Neural cell (in vitro differentiated cells): ENCODE data around the gene CLCN1. TPM values are rescaled to one million over a fixed set of nuclear protein-coding genes. Genes with fewer than 3 reads are reported as not detected.

Experiments used
- H2AFZ ChIP-seq: fragments of 200-600, 300-800 bp; sonication (generic), shearing (Covaris generic); 2 replicates; pipeline ENCODE4 v1.6.0; 2014; ENCODE audit warnings: low read depth, mild to moderate bottlenecking, antibody characterized with exemption, low read length, moderate library complexity
- H3F3A ChIP-seq: fragments of 200-600 bp; shearing (Covaris generic); 2 replicates; pipeline ENCODE4 v1.6.1; 2016; ENCODE audit warnings: mild to moderate bottlenecking, moderate library complexity, mixed read lengths, antibody characterized with exemption, low read length; ENCODE audit not compliant: insufficient read depth, poor library complexity, severe bottlenecking
- H3K27ac ChIP-seq: fragments of 200-600, 300-800 bp; sonication (generic), shearing (Covaris generic); 2 replicates; pipeline ENCODE4 v1.5.1; 2014; ENCODE audit warnings: mild to moderate bottlenecking, low read length, moderate library complexity
- H3K27me3 ChIP-seq: fragments of 300-800, 200-600 bp; sonication (generic), shearing (Covaris generic); 2 replicates; pipeline ENCODE4 v1.6.0; 2014; ENCODE audit warnings: mild to moderate bottlenecking, low read depth, low read length, moderate library complexity; ENCODE audit not compliant: insufficient read depth
- H3K36me3 ChIP-seq: fragments of 300-800, 200-600 bp; sonication (generic), shearing (Covaris generic); 2 replicates; pipeline ENCODE4 v1.5.1; 2014; ENCODE audit warnings: mild to moderate bottlenecking, antibody characterized with exemption, low read length, moderate library complexity; ENCODE audit not compliant: insufficient read depth
- H3K4me2 ChIP-seq: fragments of 300-800, 200-600 bp; sonication (generic), shearing (Covaris generic); 2 replicates; pipeline ENCODE4 v1.6.0; 2014; ENCODE audit warnings: mild to moderate bottlenecking, low read length
- H3K4me3 ChIP-seq: fragments of 300-800, 200-600 bp; sonication (generic), shearing (Covaris generic); 2 replicates; pipeline ENCODE4 v1.5.1; 2014; ENCODE audit warnings: mild to moderate bottlenecking, low read length, moderate library complexity
- H3K79me2 ChIP-seq: fragments of 200-600 bp; shearing (Covaris generic); replicated peaks from 2 replicates; pipeline ENCODE4 v1.6.0; 2014; ENCODE audit warnings: mild to moderate bottlenecking, low read length, moderate library complexity; ENCODE audit not compliant: insufficient read depth
- H3K9ac ChIP-seq: fragments of 300-800, 200-600 bp; sonication (generic), shearing (Covaris generic); 2 replicates; pipeline ENCODE4 v1.6.1; 2016; ENCODE audit warnings: mild to moderate bottlenecking, low read length, mixed read lengths
- H3K9me2 ChIP-seq: fragments of 200-600 bp; shearing (Covaris generic); 2 replicates; pipeline ENCODE4 v1.6.1; 2016; ENCODE audit warnings: mild to moderate bottlenecking, low read length, mixed read lengths; ENCODE audit not compliant: insufficient read depth
- H3K9me3 ChIP-seq: fragments of 200-600, 300-800 bp; sonication (generic), shearing (Covaris generic); 2 replicates; pipeline ENCODE4 v1.6.1; 2016; ENCODE audit warnings: mild to moderate bottlenecking, mixed run types, low read length, moderate library complexity, mixed read lengths
- H4K20me1 ChIP-seq: fragments of 200-600 bp; shearing (Covaris generic); 2 replicates; pipeline ENCODE4 v1.6.1; 2016; ENCODE audit warnings: mild to moderate bottlenecking, mixed run types; ENCODE audit not compliant: insufficient read depth
- CTCF ChIP-seq: fragments of 450-650 bp; IDR thresholded peaks from 2 replicates; pipeline ENCODE4 v1.5.1; 2014; ENCODE audit warnings: antibody characterized with exemption, mild to moderate bottlenecking, moderate library complexity; ENCODE audit not compliant: poor library complexity, severe bottlenecking
- EP300 ChIP-seq: fragments of 450-650 bp; conservative IDR thresholded peaks from 2 replicates; pipeline ENCODE4 v1.6.1; 2014; ENCODE audit warnings: antibody characterized with exemption, mild to moderate bottlenecking, moderate library complexity; ENCODE audit not compliant: poor library complexity, severe bottlenecking
- EZH2 ChIP-seq: fragments of 200-600, 300-800 bp; shearing (Covaris generic), sonication (generic); IDR thresholded peaks from 2 replicates; pipeline ENCODE4 v1.6.1; 2014; ENCODE audit warnings: antibody characterized with exemption, low read length, borderline replicate concordance, mild to moderate bottlenecking; ENCODE audit not compliant: insufficient read depth, poor library complexity, severe bottlenecking
- MXI1 ChIP-seq: fragments of 450-650 bp; conservative IDR thresholded peaks from 2 replicates; pipeline ENCODE4 v1.6.1; 2014; ENCODE audit warnings: antibody characterized with exemption, mild to moderate bottlenecking; ENCODE audit not compliant: poor library complexity, severe bottlenecking
- POLR2AphosphoS5 ChIP-seq: IDR thresholded peaks from 2 replicates; pipeline ENCODE4 v1.6.1; 2012
- RAD21 ChIP-seq: fragments of 450-650 bp; conservative IDR thresholded peaks from 2 replicates; pipeline ENCODE4 v1.6.1; 2014; ENCODE audit warnings: antibody characterized with exemption, mild to moderate bottlenecking, moderate library complexity
- REST ChIP-seq: IDR thresholded peaks from 2 replicates; pipeline ENCODE4 v1.6.1; 2012; ENCODE audit warnings: borderline replicate concordance
- SMC3 ChIP-seq: fragments of 450-650 bp; conservative IDR thresholded peaks from 2 replicates; pipeline ENCODE4 v1.6.1; 2014; ENCODE audit warnings: antibody characterized with exemption, mild to moderate bottlenecking, moderate library complexity; ENCODE audit not compliant: poor library complexity
- TAF1 ChIP-seq: IDR thresholded peaks from 2 replicates; pipeline ENCODE4 v1.6.1; 2012; ENCODE audit warnings: low read depth
- polyA plus RNA-seq: library from polyadenylated mRNA; depleted of rRNA; stranded (reverse); fragments of >200 nt; gene quantifications from 2 replicates; pipeline ENCODE4 v1.2.3, GENCODE V29; 2014

The CLCN1 gene
- polyA plus RNA-seq, 1 donor from 2014 or later: not detected

- Histone ChIP-seq H3K4me2 (no peak overlapping the region), H3K9me3 (no peaks in the 10 kb centered on the region), H3K79me2 (peaks cover 40% of the 10 kb centered on the region), H3K36me3 (peaks cover 4% of the 10 kb centered on the region), H3K9ac (no peak overlapping the region), H4K20me1 (no peaks in the 10 kb centered on the region), H3K27me3 (no peaks in the 10 kb centered on the region), H3K9me2 (no peaks in the 10 kb centered on the region), H3K27ac (no peak overlapping the region), H2AFZ (peak overlapping the region; percentile 71), H3K4me3 (peak overlapping the region; percentile 98), H3F3A (no peaks in the 10 kb centered on the region)
- TF ChIP-seq CTCF: no peak
- no peak for TF ChIP-seq TAF1
- no peak for TF ChIP-seq POLR2AphosphoS5
- TF ChIP-seq RAD21: no peak
- TF ChIP-seq SMC3: no peak
- TF ChIP-seq MXI1: no peak
- no peak for TF ChIP-seq REST
- no peak for TF ChIP-seq EP300
- TF ChIP-seq EZH2: no peak
These were observed 28.5 kb upstream of the CLCN1 start for GRCh38 chr7:143287339-143287934.

- H3F3A ChIP-seq: no peaks in the 10 kb centered on the region
- H4K20me1 ChIP-seq: no peaks in the 10 kb centered on the region
These were observed 27.7 kb upstream of the CLCN1 start, which contains the start of gene CASP2 for GRCh38 chr7:143287935-143288826. Gene CASP2, plus strand, starts transcription at chr7:143288351. Its CDS starts 105 bp downstream, at chr7:143288456.

More at GRCh38 chr7:143287935-143288826, 27.7 kb upstream of the CLCN1 start, which contains the start of gene CASP2:
- peak within 1 kb of the TSS; percentile 96 for H2AFZ ChIP-seq
- peak within 1 kb of the TSS; percentile 90 for H3K4me2 ChIP-seq
- peak within 1 kb of the TSS; percentile 89 for H3K27ac ChIP-seq
- H3K27me3 ChIP-seq: no peaks in the 10 kb centered on the region
- TF ChIP-seq REST: peak; percentile 83
- TF ChIP-seq EZH2: no peak
- peak; percentile 96 for TF ChIP-seq POLR2AphosphoS5
- peak; percentile 28 for TF ChIP-seq SMC3
- peak; percentile 61 for TF ChIP-seq CTCF
- TF ChIP-seq RAD21: peak; percentile 28
- TF ChIP-seq TAF1: peak; percentile 76
- TF ChIP-seq EP300: peak; percentile 34
- peak; percentile 82 for TF ChIP-seq MXI1
- H3K9me2 ChIP-seq: no peaks in the 10 kb centered on the region
- H3K4me3 ChIP-seq: peak within 1 kb of the TSS; percentile 98
- peaks cover 4% of the 10 kb centered on the region for H3K36me3 ChIP-seq
- peak within 1 kb of the TSS; percentile 97 for H3K9ac ChIP-seq
- H3K79me2 ChIP-seq: peaks cover 40% of the 10 kb centered on the region
- H3K9me3 ChIP-seq: no peaks in the 10 kb centered on the region
